HCT116 (cell line): Measurements from ENCODE around the gene SFTPD. TPM values are rescaled to one million over a fixed set of nuclear protein-coding genes. Genes with fewer than 3 reads are reported as not detected.

Experiments used
- ATAC-seq: fragments of 200-7000 bp; cut with Tn5 transposase; 2 replicates; pipeline ENCODE4 v1.9.1; 2020; ENCODE audit warnings: mild to moderate bottlenecking, moderate library complexity
- BruUV-seq: library from RNA; stranded (reverse); fragments of 400-500 nt; replicated peaks from 2 replicates; lab custom pipeline; 2021; lab: Mats Ljungman, UMichigan
- CTCF ChIA-PET: fragments of 300-600 bp; sonication (Branson Sonifier 250); formaldehyde crosslinking; loops from one replicate; lab custom pipeline; 2021; ENCODE audit warnings: antibody characterized with exemption; lab: Charles Lee
- POLR2A ChIA-PET: fragments of 300-600, 350-600 bp; sonication (Branson Sonifier 250); formaldehyde crosslinking; loops from one replicate; lab custom pipeline; 2021; ENCODE audit warnings: antibody characterized with exemption; lab: Charles Lee
- RAD21 ChIA-PET, 2 experiments: fragments of 300-600 bp; sonication (Branson Sonifier 250); formaldehyde crosslinking; loops; one replicate each; lab custom pipeline; 2023; ENCODE audit warnings: low total read pairs in 2 of 2; ENCODE audit not compliant: uncharacterized antibody in 2 of 2, unreplicated experiment in 2 of 2, low non-redundant PET in 1 of 2; lab: Charles Lee
- DNase-seq: peaks from one replicate; pipeline ENCODE4 v3.0.0-alpha.2; 2010; ENCODE audit warnings: low read depth, low spot score
- H2AFZ ChIP-seq: fragments of 200-600 bp; shearing (Covaris generic), sonication (generic); 2 replicates; pipeline ENCODE4 v1.6.1; 2017; ENCODE audit warnings: low read depth, mixed run types, mixed read lengths, antibody characterized with exemption, low read length; ENCODE audit not compliant: poor library complexity, severe bottlenecking
- H3K27ac ChIP-seq: 2 replicates; pipeline ENCODE4 v1.5.1; 2012; ENCODE audit warnings: low read depth, low read length
- H3K27me3 ChIP-seq: fragments of 200-600 bp; sonication (generic); 2 replicates; pipeline ENCODE4 v1.6.1; 2016; ENCODE audit warnings: mixed run types, low read length, mixed read lengths; ENCODE audit not compliant: insufficient read depth
- H3K36me3 ChIP-seq, 2 experiments: fragments of 200-500 bp in 1 of 2; fragments of 200-600 bp in 1 of 2; sonication (Bioruptor generic) in 1 of 2; sonication (generic) in 1 of 2; 2 replicates each; pipeline versions ENCODE4 v1.5.1 to v1.6.1; 2014 to 2016; ENCODE audit warnings: low read length in 2 of 2, inconsistent platforms in 1 of 2, mixed read lengths in 1 of 2, mixed run types in 1 of 2; ENCODE audit not compliant: insufficient read depth in 2 of 2, control insufficient read depth in 1 of 2
- H3K4me1 ChIP-seq, 2 experiments: fragments of 200-600 bp in 1 of 2; sonication (generic) in 1 of 2; 2 replicates each; pipeline versions ENCODE4 v1.5.1 to v1.6.1; 2012 to 2017; ENCODE audit warnings: low read length in 2 of 2, inconsistent platforms in 1 of 2, mild to moderate bottlenecking in 1 of 2, mixed read lengths in 1 of 2, mixed run types in 1 of 2, moderate library complexity in 1 of 2; ENCODE audit not compliant: insufficient read depth in 2 of 2, control insufficient read depth in 1 of 2
- H3K4me2 ChIP-seq: fragments of 200-600 bp; sonication (generic); 2 replicates; pipeline ENCODE4 v1.6.1; 2017; ENCODE audit warnings: mixed run types, low read length, mixed read lengths
- H3K4me3 ChIP-seq, 2 experiments: fragments of 200-600 bp in 1 of 2; sonication (generic) in 1 of 2; replicated peaks in 1 of 2; 2 replicates each; pipeline ENCODE4 v1.5.1; 2011 to 2016; ENCODE audit warnings: low read length in 2 of 2, control low read depth in 1 of 2, low read depth in 1 of 2, mild to moderate bottlenecking in 1 of 2, mixed read lengths in 1 of 2, mixed run types in 1 of 2
- H3K79me2 ChIP-seq: fragments of 200-600 bp; sonication (generic); 2 replicates; pipeline ENCODE4 v1.6.1; 2017; ENCODE audit warnings: mild to moderate bottlenecking, mixed run types, low read length, moderate library complexity, mixed read lengths; ENCODE audit not compliant: insufficient read depth
- H3K9ac ChIP-seq: fragments of 200-600 bp; sonication (generic); 2 replicates; pipeline ENCODE4 v1.6.1; 2016; ENCODE audit warnings: low read length, mixed read lengths
- H3K9me2 ChIP-seq: fragments of 200-600 bp; sonication (generic), shearing (Covaris generic); 2 replicates; pipeline ENCODE4 v1.6.1; 2017; ENCODE audit warnings: mixed run types, mild to moderate bottlenecking, moderate library complexity; ENCODE audit not compliant: insufficient read depth
- H3K9me3 ChIP-seq, 2 experiments: fragments of 200-500 bp in 1 of 2; fragments of 200-600 bp in 1 of 2; sonication (Bioruptor generic) in 1 of 2; sonication (generic) in 1 of 2; 2 replicates each; pipeline ENCODE4 v1.6.1; 2014 to 2017; ENCODE audit warnings: low read length in 2 of 2, mixed read lengths in 2 of 2, inconsistent platforms in 1 of 2, low read depth in 1 of 2, mild to moderate bottlenecking in 1 of 2, mixed run types in 1 of 2, moderate library complexity in 1 of 2; ENCODE audit not compliant: control insufficient read depth in 1 of 2, insufficient read depth in 1 of 2
- H4K20me1 ChIP-seq: fragments of 200-600 bp; sonication (generic), shearing (Covaris generic); 2 replicates; pipeline ENCODE4 v1.6.1; 2017; ENCODE audit warnings: mixed run types, mild to moderate bottlenecking, moderate library complexity; ENCODE audit not compliant: insufficient read depth
- CBX3 ChIP-seq: IDR thresholded peaks from 2 replicates; pipeline ENCODE4 v1.6.1; 2012; ENCODE audit warnings: low read depth
- ELF1 ChIP-seq: IDR thresholded peaks from 2 replicates; pipeline ENCODE4 v1.6.1; 2012; ENCODE audit warnings: low read depth, borderline replicate concordance
- EZH2phosphoT487 ChIP-seq: fragments of 200-600 bp; IDR thresholded peaks from 2 replicates; pipeline ENCODE4 v1.6.1; 2018; ENCODE audit warnings: antibody characterized with exemption, borderline replicate concordance
- JUND ChIP-seq: IDR thresholded peaks from 2 replicates; pipeline ENCODE4 v1.6.1; 2012
- RAD21 ChIP-seq: IDR thresholded peaks from 2 replicates; pipeline ENCODE4 v1.6.1; 2012; ENCODE audit warnings: low read depth, mild to moderate bottlenecking
- REST ChIP-seq: IDR thresholded peaks from 2 replicates; pipeline ENCODE4 v1.6.1; 2012; ENCODE audit warnings: low read depth
- SRF ChIP-seq: IDR thresholded peaks from 2 replicates; pipeline ENCODE4 v1.6.1; 2012; ENCODE audit warnings: low read depth
- intact Hi-C: fragments of 100-400 bp; cut with micrococcal nuclease; formaldehyde crosslinking; loops from 2 replicates; pipeline ENCODE4 v1.10.0; 2022
- total RNA-seq: library from RNA; stranded (reverse); gene quantifications from one replicate; pipeline ENCODE4 v1.2.1, GENCODE V29; 2021; ENCODE audit not compliant: unreplicated experiment

The SFTPD gene
- total RNA-seq, 1 experiment from 2014 or later = 0.66 TPM

- peaks cover 3 to 22% of the 10 kb centered on the region in 2 experiments for H3K4me1 ChIP-seq
- no peak overlapping the region for H3K4me2 ChIP-seq
- H3K9me2 ChIP-seq = no peaks in the 10 kb centered on the region
- no peaks in the 10 kb centered on the region for H3K36me3 ChIP-seq
- H4K20me1 ChIP-seq = no peaks in the 10 kb centered on the region
- ChIA-PET POLR2A (no interaction called here), CTCF (no interaction called here), RAD21 (no interaction called here)
- DNase-seq = no peak
- no peak overlapping the region for H3K4me3 ChIP-seq
- ATAC-seq = no peak
- no peaks in the 10 kb centered on the region for H3K9me3 ChIP-seq
- no peak overlapping the region for H3K27ac ChIP-seq
- BruUV-seq = no TSS peak
- intact Hi-C loops = no loop called here
- H3K27me3 ChIP-seq = no peaks in the 10 kb centered on the region
- TF ChIP-seq REST = no peak
- no peak for TF ChIP-seq SRF
- TF ChIP-seq RAD21 = no peak
- no peak for TF ChIP-seq JUND
- TF ChIP-seq EZH2phosphoT487 = no peak
- no peak for TF ChIP-seq ELF1
- no peak for TF ChIP-seq CBX3
- H3K9ac ChIP-seq = no peak overlapping the region
- H3K79me2 ChIP-seq = no peaks in the 10 kb centered on the region
- no peak overlapping the region for H2AFZ ChIP-seq
Measured at GRCh38 chr10:79979976-79980687, 31.2 kb upstream of the SFTPD start.
